H9 (cell line): ENCODE measurements around the gene ZFP57. TPM values are rescaled to one million over a fixed set of nuclear protein-coding genes. Genes with fewer than 3 reads are reported as not detected.

Experiments used
- DNase-seq: peaks from one replicate; pipeline ENCODE4 v3.0.0-alpha.2; 2017
- H2AFZ ChIP-seq: one replicate; pipeline ENCODE4 v1.6.1; 2013; ENCODE audit warnings: mild to moderate bottlenecking, low read length, control low read depth, moderate library complexity
- H2AK5ac ChIP-seq: 2 replicates; pipeline ENCODE4 v1.6.1; 2013; ENCODE audit warnings: low read length, control low read depth, mixed read lengths; ENCODE audit not compliant: insufficient read length
- H2BK120ac ChIP-seq: one replicate; pipeline ENCODE4 v1.6.1; 2013; ENCODE audit warnings: low read depth, mild to moderate bottlenecking, low read length, control low read depth, inconsistent platforms; ENCODE audit not compliant: poor library complexity, severe bottlenecking
- H2BK12ac ChIP-seq: 2 replicates; pipeline ENCODE4 v1.6.1; 2013; ENCODE audit warnings: low read length, control low read depth, mixed read lengths, low read depth; ENCODE audit not compliant: insufficient read length
- H2BK15ac ChIP-seq: 2 replicates; pipeline ENCODE4 v1.6.1; 2013; ENCODE audit warnings: low read depth, low read length, control low read depth
- H2BK20ac ChIP-seq: one replicate; pipeline ENCODE4 v1.6.1; 2013; ENCODE audit warnings: low read depth, mild to moderate bottlenecking, low read length, control low read depth, inconsistent platforms; ENCODE audit not compliant: poor library complexity, severe bottlenecking
- H2BK5ac ChIP-seq: 2 replicates; pipeline ENCODE4 v1.6.1; 2013; ENCODE audit warnings: low read length, control low read depth, mixed read lengths; ENCODE audit not compliant: insufficient read length
- H3K14ac ChIP-seq: 2 replicates; pipeline ENCODE4 v1.6.1; 2013; ENCODE audit warnings: low read length, control low read depth; ENCODE audit not compliant: insufficient read depth
- H3K18ac ChIP-seq: 2 replicates; pipeline ENCODE4 v1.6.1; 2013; ENCODE audit warnings: low read depth, mild to moderate bottlenecking, mixed read lengths, low read length, control low read depth; ENCODE audit not compliant: insufficient read length
- H3K23ac ChIP-seq: 2 replicates; pipeline ENCODE4 v1.6.1; 2013; ENCODE audit warnings: low read length, control low read depth, mixed read lengths, low read depth; ENCODE audit not compliant: insufficient read length
- H3K23me2 ChIP-seq: 2 replicates; pipeline ENCODE4 v1.6.1; 2013; ENCODE audit warnings: low read depth, mild to moderate bottlenecking, mixed read lengths, low read length, control low read depth; ENCODE audit not compliant: insufficient read length, poor library complexity, severe bottlenecking
- H3K27ac ChIP-seq: 2 replicates; pipeline ENCODE4 v1.5.1; 2013; ENCODE audit warnings: low read length, control low read depth, mixed read lengths, low read depth; ENCODE audit not compliant: insufficient read length
- H3K27me3 ChIP-seq: 2 replicates; pipeline ENCODE4 v1.6.1; 2013; ENCODE audit warnings: low read length, control low read depth, inconsistent platforms; ENCODE audit not compliant: insufficient read depth
- H3K4ac ChIP-seq: 2 replicates; pipeline ENCODE4 v1.6.1; 2013; ENCODE audit warnings: low read depth, mild to moderate bottlenecking, control low read depth, inconsistent platforms, low read length, moderate library complexity
- H3K4me1 ChIP-seq: 2 replicates; pipeline ENCODE4 v1.6.1; 2013; ENCODE audit warnings: low read length, control low read depth, inconsistent platforms; ENCODE audit not compliant: insufficient read depth
- H3K4me2 ChIP-seq: 2 replicates; pipeline ENCODE4 v1.6.1; 2013; ENCODE audit warnings: low read length, control low read depth, mixed read lengths; ENCODE audit not compliant: insufficient read length, insufficient read depth
- H3K56ac ChIP-seq: 2 replicates; pipeline ENCODE4 v1.6.1; 2013; ENCODE audit warnings: low read depth, mild to moderate bottlenecking, mixed read lengths, low read length, control low read depth; ENCODE audit not compliant: insufficient read length
- H3K79me1 ChIP-seq: 2 replicates; pipeline ENCODE4 v1.6.1; 2013; ENCODE audit warnings: low read depth, mild to moderate bottlenecking, moderate library complexity, low read length, control low read depth, inconsistent platforms; ENCODE audit not compliant: insufficient read depth, poor library complexity, severe bottlenecking
- H3K79me2 ChIP-seq: 2 replicates; pipeline ENCODE4 v1.6.1; 2013; ENCODE audit warnings: low read length, control low read depth, inconsistent platforms; ENCODE audit not compliant: insufficient read depth
- H3K9ac ChIP-seq: 2 replicates; pipeline ENCODE4 v1.6.1; 2013; ENCODE audit warnings: low read length, control low read depth, mixed read lengths; ENCODE audit not compliant: insufficient read length; ENCODE audit errors: extremely low read depth
- H3K9me3 ChIP-seq: one replicate; pipeline ENCODE4 v1.6.1; 2013; ENCODE audit warnings: low read depth, low read length, inconsistent platforms; ENCODE audit not compliant: control insufficient read depth
- H3T11ph ChIP-seq: one replicate; pipeline ENCODE4 v1.6.1; 2013; ENCODE audit warnings: mild to moderate bottlenecking, low read length, control low read depth, inconsistent platforms
- H4K20me1 ChIP-seq: one replicate; pipeline ENCODE4 v1.6.1; 2013; ENCODE audit not compliant: control insufficient read depth, insufficient read length, insufficient read depth
- H4K5ac ChIP-seq: 2 replicates; pipeline ENCODE4 v1.6.1; 2013; ENCODE audit warnings: low read depth, mild to moderate bottlenecking, mixed read lengths, low read length, control low read depth; ENCODE audit not compliant: insufficient read length
- H4K8ac ChIP-seq: replicated peaks from 2 replicates; pipeline ENCODE4 v1.6.1; 2013; ENCODE audit warnings: low read length, control low read depth, mixed read lengths, low read depth; ENCODE audit not compliant: insufficient read length
- H4K91ac ChIP-seq: 2 replicates; pipeline ENCODE4 v1.6.1; 2013; ENCODE audit warnings: low read depth, mild to moderate bottlenecking, moderate library complexity, mixed read lengths, low read length, control low read depth; ENCODE audit not compliant: insufficient read length
- H3K27ac Mint-ChIP-seq, 3 experiments: 2 replicates in 2 of 3; 3 replicates in 1 of 3; pipeline ENCODE4 v1.8.0; 2020 to 2021; ENCODE audit warnings: mixed read lengths in 3 of 3, mild to moderate bottlenecking in 1 of 3, moderate library complexity in 1 of 3
- H3K27me3 Mint-ChIP-seq: 2 replicates; pipeline ENCODE4 v1.8.0; 2021; ENCODE audit warnings: low read depth, mild to moderate bottlenecking, moderate library complexity, mixed read lengths
- H3K36me3 Mint-ChIP-seq, 3 experiments: 2 replicates in 2 of 3; 3 replicates in 1 of 3; pipeline ENCODE4 v1.8.0; 2020 to 2021; ENCODE audit warnings: low read depth in 3 of 3, mixed read lengths in 3 of 3; ENCODE audit not compliant: insufficient read depth in 1 of 3
- H3K4me1 Mint-ChIP-seq, 2 experiments: 2 replicates each; pipeline ENCODE4 v1.8.0; 2020; ENCODE audit warnings: mixed read lengths in 2 of 2
- H3K4me3 Mint-ChIP-seq, 2 experiments: 2 replicates in 1 of 2; 3 replicates in 1 of 2; pipeline ENCODE4 v1.8.0; 2020 to 2021; ENCODE audit warnings: mild to moderate bottlenecking in 2 of 2, mixed read lengths in 2 of 2, moderate library complexity in 1 of 2
- H3K9me3 Mint-ChIP-seq, 2 experiments: 2 replicates in 1 of 2; 3 replicates in 1 of 2; pipeline ENCODE4 v1.8.0; 2020; ENCODE audit warnings: mild to moderate bottlenecking in 2 of 2, mixed read lengths in 2 of 2, moderate library complexity in 1 of 2
- CTCF ChIP-seq: fragments of 200-600 bp; sonication (generic); conservative IDR thresholded peaks from 3 replicates; pipeline ENCODE4 v1.8.0; 2021; ENCODE audit warnings: antibody characterized with exemption, mild to moderate bottlenecking
- WGBS: extraction: QIAGEN DNeasy Blood & Tissue Kit; methylation state at CpG from one replicate; pipeline ENCODE4 v1.1.7; 2013; ENCODE audit warnings: missing lambda C conversion rate, low lambda C conversion rate, mixed read lengths; ENCODE audit not compliant: insufficient read length; ENCODE audit errors: extremely low coverage; 5-methylcytosine and 5-hydroxymethylcytosine counted together
- total RNA-seq: library from RNA; stranded (reverse); gene quantifications from 2 replicates; pipeline ENCODE4 v1.2.1, GENCODE V29; 2021

Gene ZFP57
- total RNA-seq, 1 experiment from 2014 or later = 1.7 TPM

GRCh38 chr6:29653452-29654038 lies 27.4 kb downstream of the ZFP57 start:
- Histone ChIP-seq H2AFZ (no peak overlapping the region), H2BK20ac (no peak overlapping the region), H3K4ac (no peak overlapping the region), H2AK5ac (no peak overlapping the region), H4K8ac (no peak overlapping the region), H3K27me3 (no peaks in the 10 kb centered on the region), H4K5ac (no peak overlapping the region), H3K4me1 (peaks cover 8% of the 10 kb centered on the region), H3K14ac (no peak overlapping the region), H3K56ac (no peak overlapping the region), H2BK120ac (no peak overlapping the region), H4K20me1 (no peaks in the 10 kb centered on the region), H3T11ph (no peak overlapping the region), H2BK12ac (no peak overlapping the region), H3K9ac (no peak overlapping the region), H2BK15ac (no peak overlapping the region), H3K18ac (no peak overlapping the region), H3K79me2 (no peaks in the 10 kb centered on the region), H3K23ac (no peak overlapping the region), H3K9me3 (no peaks in the 10 kb centered on the region), H3K27ac (no peak overlapping the region), H3K79me1 (no peaks in the 10 kb centered on the region), H2BK5ac (no peak overlapping the region), H3K23me2 (no peaks in the 10 kb centered on the region), H4K91ac (no peak overlapping the region), H3K4me2 (no peak overlapping the region)
- Mint-ChIP-seq H3K4me3 (no peak overlapping the region), H3K27me3 (no peaks in the 10 kb centered on the region), H3K9me3 (no peaks in the 10 kb centered on the region), H3K27ac (no peak overlapping the region), H3K4me1 (peaks cover 45 to 57% of the 10 kb centered on the region in 2 experiments), H3K36me3 (no peaks in the 10 kb centered on the region)
- WGBS = no CpG with 5 or more reads among the region's 8 CpGs
- peak; percentile 88 for TF ChIP-seq CTCF
- no peak for DNase-seq
